ENCODE measurements around the gene DOCK2.

GRCh38 chr5:169670769-169671525 lies 33.9 kb downstream of the DOCK2 start:
- TF ChIP-seq E2F4 (CRISPR knock-in tag; IDR thresholded peaks at IDR 0.05; ENCODE audit: borderline replicate concordance, low read depth) (no peak), ATF3 (CRISPR knock-in tag; conservative IDR thresholded peaks at IDR 0.05) (no peak), CTCF (IDR thresholded peaks at IDR 0.05) (no peak), SP1 (CRISPR knock-in tag; conservative IDR thresholded peaks at IDR 0.05) (no peak), ATF2 (CRISPR knock-in tag; IDR thresholded peaks at IDR 0.05; ENCODE audit: borderline replicate concordance, low read depth) (no peak), CBFB (CRISPR knock-in tag; IDR thresholded peaks at IDR 0.05; ENCODE audit: low read depth) (no peak), NR1H2 (CRISPR knock-in tag; IDR thresholded peaks at IDR 0.05) (no peak), NFYB (CRISPR knock-in tag; conservative IDR thresholded peaks at IDR 0.05; ENCODE audit: low read depth) (no peak), NFE2L1 (CRISPR knock-in tag; IDR thresholded peaks at IDR 0.05) (no peak), CREM (CRISPR knock-in tag; IDR thresholded peaks at IDR 0.05) (no peak)

All from WTC11 (cell line).